GM19397 (cell line): ENCODE measurements around the gene PRKCA.
"Not testable (repeated sequence)": the region's sequence is repeated elsewhere in the genome, so short reads cannot be mapped to it uniquely, and the experiment has no call there.

Experiments
- ATAC-seq: cut with Tn5 transposase; IDR thresholded peaks from one replicate; pipeline ENCODE4 v1.9.1; 2021; ENCODE audit warnings: mild to moderate bottlenecking, moderate library complexity; ENCODE audit not compliant: unreplicated experiment

The PRKCA gene

DNA sequence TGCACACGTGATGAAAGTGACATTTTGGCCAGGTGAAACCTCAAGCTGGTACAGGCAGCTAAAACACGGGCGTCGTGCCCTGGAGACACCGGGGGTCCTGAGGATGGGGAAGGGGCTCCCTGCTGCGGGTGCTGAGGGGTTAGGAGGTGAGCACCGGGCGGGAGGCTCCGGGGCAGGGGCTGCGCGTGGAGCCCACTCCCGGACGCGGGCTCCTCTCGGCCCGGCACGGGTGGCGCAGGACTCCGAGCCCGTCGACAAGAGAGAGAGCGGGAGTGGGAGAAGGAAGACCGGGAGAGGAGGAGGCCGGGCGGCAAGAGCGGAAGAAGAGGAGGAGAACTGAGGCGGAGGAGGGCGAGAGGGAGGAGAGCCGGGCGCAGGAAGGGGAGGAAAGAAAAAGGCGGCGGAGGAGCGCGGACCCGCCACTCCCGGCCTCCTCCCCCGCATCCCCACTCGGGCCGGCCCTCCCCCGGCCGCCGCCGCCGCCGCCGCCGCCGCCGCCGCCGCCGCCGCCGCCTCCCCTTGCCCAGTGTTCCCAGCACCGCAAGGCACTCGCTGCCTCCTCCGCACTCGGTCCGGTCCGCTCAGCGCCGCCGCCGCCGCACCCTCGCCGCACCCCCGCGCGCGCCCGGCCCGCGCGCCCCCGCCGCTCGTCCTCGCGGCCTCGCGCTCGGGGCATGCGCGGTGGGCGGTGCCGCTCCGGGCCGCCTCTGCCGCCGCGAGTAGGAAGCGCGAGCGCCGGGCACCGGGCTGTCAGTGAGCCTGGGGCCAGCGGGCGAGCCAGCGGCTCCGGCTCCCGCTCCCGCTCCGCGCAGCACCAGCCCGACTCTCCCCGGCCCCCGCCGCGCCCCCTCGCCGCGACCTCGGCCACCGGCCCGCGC, at the start of gene PRKCA:
Gene PRKCA (plus strand): TSS at position 750 of the 878 bp plus-strand sequence.
- peak; percentile 87 for ATAC-seq

- not testable (repeated sequence) for ATAC-seq
Observed at GRCh38 chr17:66253458-66253857, 49.0 kb upstream of the PRKCA start.

GRCh38 chr17:66255112-66255511, 47.3 kb upstream of the PRKCA start:
- no peak for ATAC-seq

- ATAC-seq = no peak
Observed at GRCh38 chr17:66255527-66255971, 46.9 kb upstream of the PRKCA start.

DNA sequence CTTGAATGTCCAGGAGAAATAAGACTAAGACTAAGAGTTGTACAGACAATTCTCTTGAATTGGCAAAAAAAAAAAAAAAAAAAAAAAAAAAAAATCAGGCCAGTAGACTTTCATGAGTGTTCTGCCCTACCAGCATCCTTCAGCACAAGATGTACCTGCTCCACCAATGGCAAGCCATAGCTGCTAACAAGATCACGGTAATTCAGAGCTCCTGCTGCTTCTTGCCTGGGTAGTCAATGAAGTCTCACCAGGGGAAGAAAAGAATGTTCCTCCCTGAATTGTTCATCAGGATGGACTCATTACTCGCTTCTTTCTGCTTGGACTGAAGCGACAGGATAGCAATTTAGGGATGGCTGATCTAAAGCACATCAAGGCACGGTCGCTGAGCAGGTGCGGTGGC, 42.1 kb upstream of the PRKCA start:
- no peak for ATAC-seq

DNA sequence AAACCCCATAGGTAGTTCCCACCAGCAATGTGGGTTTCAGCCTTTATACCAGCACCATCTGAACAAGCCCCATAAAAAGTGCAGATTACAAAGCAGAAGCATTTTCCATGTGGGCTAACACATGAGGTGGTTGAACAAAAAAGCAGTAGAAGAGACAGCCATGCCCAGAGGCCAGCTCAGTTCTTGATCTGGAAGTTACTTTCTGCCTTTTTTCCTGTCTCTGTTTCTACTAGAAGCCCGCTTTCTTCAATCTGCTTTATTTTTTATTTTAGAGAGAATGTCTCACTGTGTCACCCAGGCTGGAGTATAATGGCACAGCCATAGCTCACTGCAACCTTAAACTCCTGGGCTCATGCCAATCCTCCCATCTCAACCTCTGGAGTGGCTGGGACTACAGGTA, 41.7 kb upstream of the PRKCA start:
- ATAC-seq = no peak

DNA sequence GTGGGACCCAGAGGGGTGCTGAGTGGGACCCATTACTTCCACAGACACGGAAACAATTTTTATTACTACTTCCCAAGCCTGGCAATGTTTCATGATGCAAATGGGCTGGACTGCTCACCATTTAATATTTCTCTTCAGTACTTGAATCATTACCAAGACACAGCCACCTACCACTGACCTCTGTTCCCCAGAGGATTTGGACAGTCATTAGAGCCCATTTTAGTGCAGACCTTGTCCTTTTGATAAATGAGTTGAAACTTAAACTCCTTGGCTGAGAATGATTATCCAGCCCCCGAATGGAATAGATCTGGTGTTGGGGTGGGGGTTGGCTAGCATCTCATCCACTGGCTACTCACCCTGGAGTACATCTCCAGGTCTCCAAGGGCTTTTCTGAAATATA, 39.6 kb upstream of the PRKCA start:
- no peak for ATAC-seq

DNA sequence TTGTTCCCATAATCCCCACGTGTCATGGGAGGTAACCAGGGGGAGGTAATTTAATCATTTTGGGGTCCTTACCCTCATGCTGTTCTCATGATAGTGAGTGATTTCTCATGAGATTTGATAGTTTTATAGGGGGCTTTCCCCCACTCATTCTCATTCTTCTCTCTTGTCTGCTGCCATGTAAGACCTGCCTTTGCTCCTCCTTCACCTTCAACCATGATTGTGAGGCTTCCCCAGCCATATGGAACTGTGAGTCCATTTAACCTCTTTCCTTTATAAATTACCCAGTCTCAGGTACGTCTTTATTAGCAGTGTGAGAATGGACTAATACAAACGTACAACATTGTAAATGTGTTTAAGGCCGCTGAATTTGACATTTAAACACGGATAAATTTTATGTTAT, 37.7 kb upstream of the PRKCA start:
- no peak for ATAC-seq

DNA sequence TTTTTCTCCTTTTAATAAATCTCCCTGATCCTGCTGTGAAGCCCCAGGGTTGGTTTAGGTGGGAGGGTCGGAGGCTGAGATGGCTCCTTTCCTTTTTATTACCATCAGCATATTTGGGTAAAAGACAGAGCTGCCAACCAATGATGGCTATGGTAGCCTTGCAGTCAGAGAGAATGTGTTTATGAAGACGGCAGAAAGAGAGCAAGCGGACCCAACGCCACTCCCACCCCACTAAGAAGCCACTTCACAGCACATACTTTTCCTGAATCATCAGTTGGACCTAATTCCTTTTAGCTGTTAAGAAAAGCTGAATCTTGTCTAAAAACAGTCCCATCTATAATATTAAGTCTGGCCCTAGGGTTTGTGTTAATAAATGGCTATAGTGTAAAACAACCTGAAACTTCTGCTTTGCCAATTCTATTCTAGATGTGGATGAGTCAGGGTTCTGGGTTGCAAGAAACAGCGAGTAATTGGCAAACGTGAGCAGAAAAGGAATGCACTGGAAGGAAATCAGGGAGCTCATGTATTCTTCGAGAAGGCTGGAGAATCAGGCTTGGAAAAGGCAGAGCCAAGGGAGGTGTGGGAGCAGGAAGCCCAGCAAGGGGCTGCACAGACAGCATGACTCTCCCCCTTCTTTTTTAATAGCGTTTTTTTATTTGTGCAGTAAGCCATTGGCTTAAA, 34.0 kb upstream of the PRKCA start:
- ATAC-seq = no peak

DNA sequence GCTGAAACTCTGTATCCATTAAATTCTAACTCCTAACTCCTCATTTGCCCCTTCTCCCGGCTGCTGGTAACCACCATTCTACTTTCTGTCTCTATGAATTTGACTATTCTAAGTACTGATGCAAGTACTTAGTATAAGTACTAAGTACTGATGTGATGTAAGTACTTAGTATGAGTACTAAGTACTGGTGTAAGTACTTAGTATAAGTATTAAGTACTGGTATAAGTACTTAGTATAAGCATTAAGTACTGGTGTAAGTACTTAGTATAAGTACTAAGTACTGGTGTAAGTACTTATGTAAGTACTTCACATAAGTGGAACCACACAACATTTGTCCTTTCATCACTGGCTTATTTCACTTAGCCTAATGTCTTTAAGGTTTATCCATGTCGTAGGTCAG, 32.3 kb upstream of the PRKCA start:
- ATAC-seq = no peak

DNA sequence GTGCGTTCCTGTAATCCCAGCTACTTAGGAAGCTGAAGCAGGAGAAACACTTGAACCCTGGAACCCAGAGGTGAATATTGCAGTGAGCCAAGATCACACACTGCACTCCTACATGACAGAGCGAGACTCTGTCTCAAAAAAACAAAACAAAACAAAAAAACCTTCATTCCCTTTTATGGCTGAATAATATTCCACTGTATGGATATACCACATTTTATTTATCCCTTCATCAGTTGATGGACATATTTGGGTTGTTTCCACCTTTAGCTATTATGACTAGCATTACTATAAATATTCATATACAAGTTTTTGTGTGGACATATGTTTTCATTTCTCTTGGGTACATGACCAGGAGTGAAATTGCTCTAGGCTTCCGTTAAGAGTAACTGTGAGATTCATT, 30.9 kb upstream of the PRKCA start:
- ATAC-seq = no peak

GRCh38 chr17:66272811-66273585, 29.4 kb upstream of the PRKCA start:
- no peak for ATAC-seq

- ATAC-seq = no peak
Observed at GRCh38 chr17:66273586-66273848, 28.9 kb upstream of the PRKCA start.

GRCh38 chr17:66275651-66276050, 26.8 kb upstream of the PRKCA start:
- no peak for ATAC-seq

GRCh38 chr17:66276328-66276937, 26.0 kb upstream of the PRKCA start:
- ATAC-seq = no peak

DNA sequence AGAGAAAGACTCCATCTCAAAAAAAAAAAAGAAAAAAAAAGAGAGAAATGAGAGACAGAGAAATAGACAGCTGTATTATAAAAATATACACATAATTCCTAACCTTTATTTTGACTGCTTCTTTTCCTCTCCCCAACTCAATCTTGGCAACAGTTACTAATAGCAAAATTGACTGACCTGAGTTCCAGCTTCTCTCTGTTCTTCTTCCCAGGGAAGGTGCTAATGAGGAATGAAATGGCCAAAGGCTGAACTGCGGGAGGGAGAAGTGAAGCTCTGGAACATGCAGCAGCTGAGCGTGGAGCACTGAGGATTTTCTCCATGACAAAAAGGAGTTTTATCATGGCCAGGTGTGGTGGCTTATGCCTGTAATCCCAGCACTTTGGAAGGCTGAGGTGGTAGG, 25.2 kb upstream of the PRKCA start:
- ATAC-seq = no peak

DNA sequence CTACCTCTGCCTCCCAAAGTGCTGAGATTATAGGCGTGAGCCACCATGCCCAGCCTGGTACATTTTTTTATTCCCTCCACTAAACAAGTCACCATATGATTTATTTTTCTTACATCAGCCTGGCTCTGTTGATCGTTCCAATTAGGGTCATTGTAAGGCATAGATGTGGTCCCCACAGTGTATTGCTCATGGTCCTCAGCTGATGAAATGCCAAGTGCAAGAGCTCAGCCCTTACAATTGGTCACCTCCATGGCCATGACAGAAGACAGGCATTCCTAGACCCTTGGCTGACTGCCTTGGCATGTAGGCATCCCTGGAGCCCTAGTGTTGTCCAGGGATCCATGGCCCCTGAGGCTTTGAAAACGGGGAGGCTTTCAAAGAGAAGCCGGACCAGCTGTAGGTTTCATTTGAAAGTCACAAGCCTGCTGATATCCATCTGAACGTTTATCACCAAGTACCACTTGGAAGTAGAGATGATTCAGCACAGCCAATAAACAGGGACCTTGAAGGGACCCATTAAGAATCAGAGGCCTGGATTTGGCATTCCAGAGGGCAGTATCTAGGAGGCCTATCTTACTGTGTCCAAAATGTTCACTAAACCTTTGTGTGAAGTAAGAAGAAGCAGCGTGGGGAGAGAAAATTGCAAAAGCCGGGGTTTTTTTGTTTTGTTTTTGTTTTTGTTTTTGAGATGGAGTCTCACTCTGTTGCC, 20.6 kb upstream of the PRKCA start:
- no peak for ATAC-seq

GRCh38 chr17:66283296-66283934, 19.0 kb upstream of the PRKCA start:
- ATAC-seq = no peak

GRCh38 chr17:66283971-66284370, 18.4 kb upstream of the PRKCA start:
- ATAC-seq = no peak

- ATAC-seq = no peak
Observed at GRCh38 chr17:66285149-66285548, 17.3 kb upstream of the PRKCA start.
